Measurements from ENCODE around the gene ACAT2.
"Not testable (repeated sequence)": the region's sequence is repeated elsewhere in the genome, so short reads cannot be mapped to it uniquely, and the experiment has no call there.

The ACAT2 gene

DNA sequence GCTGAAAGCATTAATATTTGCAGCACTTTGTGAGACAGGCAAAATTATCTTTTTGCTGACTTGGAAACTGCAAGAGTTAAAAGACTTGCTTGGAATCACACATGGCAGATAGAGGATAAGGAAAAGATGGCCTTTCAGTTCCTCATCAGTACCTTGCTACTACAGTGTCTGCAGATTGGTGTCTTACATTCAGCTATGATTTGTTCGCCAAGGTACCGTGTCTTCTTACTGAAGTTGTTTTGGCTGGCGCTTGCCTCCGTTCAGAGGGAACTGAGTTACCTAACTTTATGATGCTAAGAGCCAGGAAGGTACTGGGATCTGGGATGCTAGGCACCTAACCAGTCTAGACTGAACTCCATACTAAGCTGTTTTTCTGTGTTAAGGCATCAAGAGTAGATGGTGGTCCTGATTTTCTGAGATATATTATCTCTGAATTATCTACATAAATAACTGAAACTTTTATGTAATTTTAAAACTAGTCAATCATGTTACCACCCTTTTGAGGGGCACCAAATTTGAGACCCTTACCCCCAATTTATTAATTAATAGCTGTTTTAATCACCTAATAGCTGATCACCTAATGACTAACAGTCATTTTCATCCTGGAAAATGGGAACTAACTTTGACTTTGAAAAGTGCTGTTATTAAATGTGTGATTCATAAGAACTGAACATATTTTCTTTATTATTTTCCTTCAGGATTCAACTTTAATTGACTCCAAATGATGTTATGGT is 32.1 kb upstream of the ACAT2 start:
- no peak for DNase-seq

DNA sequence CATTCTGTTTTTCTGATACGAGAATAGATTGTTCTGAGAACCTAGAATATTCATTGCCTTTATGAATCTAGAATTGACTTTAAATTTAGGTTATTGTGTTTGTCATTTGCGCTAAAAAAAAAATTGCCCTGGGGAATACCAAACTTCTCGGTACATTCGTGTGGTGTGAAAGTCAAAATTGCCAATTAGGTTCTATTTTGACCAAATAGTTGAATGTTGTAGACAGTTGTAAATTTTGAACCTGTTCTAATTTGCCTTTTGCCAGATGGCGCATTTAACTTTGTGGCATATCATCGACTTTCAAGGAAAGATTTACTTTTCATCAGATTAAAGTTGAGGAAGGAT is 31.5 kb upstream of the ACAT2 start:
- DNase-seq: no peak

DNA sequence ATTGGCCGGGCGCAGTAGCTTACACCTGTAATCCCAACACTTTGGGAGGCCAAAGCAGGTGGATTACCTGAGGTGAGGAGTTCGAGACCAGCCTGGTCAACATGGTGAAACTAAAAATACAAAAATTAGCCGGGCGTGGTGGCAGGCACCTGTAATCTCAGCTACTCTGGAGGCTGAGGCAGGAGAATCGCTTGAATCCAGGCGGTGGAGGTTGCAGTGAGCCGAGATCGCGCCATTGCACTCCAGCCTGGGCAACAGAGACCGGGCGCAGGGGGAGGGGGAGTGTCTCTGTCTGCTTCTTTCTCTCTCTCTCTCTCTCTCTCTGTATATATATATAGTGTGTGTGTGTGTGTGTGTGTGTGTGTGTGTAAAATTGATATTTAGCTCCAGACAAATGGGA is 29.3 kb upstream of the ACAT2 start:
- not testable (repeated sequence) for DNase-seq

DNA sequence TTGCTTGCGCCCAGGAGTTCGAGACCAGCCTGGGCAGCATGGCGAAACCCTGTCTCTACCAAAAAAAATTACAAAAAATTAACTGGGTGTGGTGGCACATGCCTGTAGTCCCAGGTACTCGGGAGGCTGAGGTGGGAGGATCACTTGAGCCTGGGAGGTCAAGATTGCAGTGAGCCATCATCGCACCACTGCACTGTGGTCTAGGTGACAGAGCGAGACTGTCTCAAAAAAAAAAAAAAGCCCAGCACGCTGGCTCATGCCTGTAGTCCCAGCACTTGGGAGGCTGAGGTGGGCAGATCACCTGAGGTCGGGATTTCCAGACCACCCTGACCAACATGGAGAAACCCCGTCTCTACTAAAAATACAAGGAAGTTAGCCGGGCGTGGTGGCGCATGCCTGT is 28.4 kb upstream of the ACAT2 start:
- not testable (repeated sequence) for DNase-seq

DNA sequence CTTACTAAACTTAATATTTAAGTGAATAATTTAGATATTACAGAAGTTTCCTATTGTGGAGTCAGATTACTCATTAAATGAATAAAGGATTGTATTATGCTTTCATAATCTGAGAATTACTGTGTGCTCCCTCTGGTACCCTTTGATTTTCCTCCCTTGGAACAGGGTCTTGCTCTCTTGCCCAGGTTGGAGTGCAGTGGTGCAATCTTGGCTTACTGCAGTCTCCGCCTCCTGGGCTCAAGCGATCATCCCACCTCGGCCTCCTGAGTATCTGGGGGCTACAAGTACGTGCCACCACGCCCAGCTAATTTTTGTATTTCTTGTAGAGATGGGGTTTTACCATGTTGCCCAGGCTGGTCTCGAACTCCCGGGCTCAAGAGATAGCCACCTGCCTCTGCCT is 24.9 kb upstream of the ACAT2 start:
- no peak for DNase-seq

DNA sequence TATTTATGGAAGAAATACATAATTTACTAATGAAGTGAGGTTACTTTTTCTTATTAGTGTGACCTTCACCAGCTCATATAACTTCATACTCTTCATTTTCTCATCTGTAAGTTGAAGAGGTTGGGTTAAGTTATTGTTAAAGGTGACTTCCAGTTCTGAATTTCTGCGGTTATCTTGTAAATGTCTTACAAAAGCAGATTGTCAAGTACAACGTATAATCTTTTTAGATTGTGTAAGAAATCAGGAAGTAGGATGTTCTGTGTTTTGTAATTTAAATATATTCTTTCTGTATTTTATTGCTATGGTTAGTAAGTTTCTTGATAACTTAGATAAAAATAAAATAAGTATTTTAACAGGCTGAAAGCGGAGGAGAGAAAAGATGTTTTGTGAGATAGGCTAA is 22.5 kb upstream of the ACAT2 start:
- no peak for DNase-seq

DNA sequence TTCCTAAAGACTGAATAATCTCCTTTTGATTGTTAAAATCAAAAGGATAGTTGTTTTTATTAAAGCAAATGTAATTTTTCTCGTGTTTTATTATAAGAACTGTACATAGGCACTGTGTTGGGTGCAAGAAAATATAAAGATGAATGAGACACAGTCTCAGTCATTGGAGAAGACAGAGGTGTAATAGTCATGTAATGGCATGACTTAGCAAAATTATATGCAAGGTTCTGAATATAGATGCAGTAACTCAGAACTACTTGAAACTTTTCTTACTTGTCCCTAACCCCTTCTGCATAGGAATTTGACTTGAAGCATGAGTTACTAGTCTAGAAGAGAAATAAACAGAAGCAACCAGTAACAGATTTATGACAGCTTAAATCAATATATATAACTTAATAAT is 19.7 kb upstream of the ACAT2 start:
- no peak for DNase-seq

DNA sequence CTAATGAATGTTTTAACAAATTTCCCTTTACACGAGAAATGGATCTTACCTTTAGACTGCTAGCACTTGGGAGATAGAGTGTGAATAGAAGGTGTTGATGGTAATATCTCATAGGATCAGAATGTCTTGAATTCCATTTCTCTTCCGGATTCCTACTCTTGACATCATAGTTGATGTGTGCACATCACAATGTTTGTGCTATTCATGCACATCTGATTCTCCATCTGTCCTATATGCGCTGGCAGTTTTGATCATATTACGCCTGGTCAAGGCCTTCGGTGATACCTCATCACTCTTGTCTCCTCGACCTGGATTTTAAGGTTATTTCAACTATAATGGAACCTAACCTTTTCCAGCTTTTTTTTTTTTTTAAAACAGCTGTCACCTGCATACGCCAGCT is 16.8 kb upstream of the ACAT2 start:
- no peak for DNase-seq

DNA sequence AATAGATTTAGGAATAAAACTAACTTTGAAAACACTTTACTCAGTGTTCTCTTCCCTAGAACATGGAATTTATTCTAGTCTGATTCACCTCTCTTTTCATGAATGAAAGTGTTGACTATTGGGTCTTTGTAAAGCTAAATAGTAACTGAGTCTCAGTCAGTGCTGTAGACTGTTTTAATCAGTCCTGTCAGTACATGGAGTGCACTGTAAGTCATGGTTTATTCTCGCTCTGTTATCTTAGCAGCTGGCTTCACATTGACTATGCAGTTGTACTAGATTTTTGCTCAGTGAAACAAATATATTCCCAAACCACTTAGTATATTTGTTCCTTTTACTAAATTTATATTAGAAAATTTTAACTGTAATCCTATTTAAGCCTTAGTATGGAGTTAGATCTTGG is 15.1 kb upstream of the ACAT2 start:
- no peak for DNase-seq

DNA sequence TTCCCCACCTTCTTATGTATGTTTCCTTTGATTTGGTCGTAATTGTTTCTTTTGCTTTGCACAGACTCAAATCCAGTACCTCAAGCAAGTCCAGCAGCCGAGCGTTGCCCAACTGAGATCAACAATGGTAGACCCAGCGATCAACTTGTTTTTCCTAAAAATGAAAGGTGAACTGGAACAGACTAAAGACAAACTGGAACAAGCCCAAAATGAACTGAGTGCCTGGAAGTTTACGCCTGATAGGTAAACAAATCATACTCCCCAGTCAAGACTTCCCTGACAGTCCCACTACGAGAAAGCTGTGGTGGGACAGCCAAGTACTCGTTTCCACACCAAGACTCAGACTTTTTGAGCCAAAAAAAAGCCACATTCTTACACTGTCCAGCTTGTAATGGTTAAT is 13.7 kb upstream of the ACAT2 start:
- not testable (repeated sequence) for DNase-seq

DNA sequence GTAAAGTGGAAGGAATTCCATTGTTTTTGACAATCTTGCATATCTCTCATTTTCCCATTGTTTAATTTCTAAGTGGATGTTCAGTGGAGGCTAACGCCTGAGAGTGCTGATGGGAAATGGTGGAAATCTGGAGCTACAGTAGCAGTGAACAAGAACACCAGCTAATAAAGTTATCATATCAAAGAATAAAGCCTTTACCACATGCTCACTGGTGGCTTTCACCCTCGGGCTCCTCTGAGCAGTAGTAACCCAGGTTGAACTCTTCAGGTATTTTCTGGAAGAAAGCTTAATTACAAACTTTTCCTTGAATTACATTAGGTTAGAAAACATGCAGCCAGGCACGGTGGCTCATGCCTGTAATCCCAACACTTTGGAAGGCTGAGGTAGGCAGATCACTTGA is 10.4 kb upstream of the ACAT2 start:
- DNase-seq: no peak

DNA sequence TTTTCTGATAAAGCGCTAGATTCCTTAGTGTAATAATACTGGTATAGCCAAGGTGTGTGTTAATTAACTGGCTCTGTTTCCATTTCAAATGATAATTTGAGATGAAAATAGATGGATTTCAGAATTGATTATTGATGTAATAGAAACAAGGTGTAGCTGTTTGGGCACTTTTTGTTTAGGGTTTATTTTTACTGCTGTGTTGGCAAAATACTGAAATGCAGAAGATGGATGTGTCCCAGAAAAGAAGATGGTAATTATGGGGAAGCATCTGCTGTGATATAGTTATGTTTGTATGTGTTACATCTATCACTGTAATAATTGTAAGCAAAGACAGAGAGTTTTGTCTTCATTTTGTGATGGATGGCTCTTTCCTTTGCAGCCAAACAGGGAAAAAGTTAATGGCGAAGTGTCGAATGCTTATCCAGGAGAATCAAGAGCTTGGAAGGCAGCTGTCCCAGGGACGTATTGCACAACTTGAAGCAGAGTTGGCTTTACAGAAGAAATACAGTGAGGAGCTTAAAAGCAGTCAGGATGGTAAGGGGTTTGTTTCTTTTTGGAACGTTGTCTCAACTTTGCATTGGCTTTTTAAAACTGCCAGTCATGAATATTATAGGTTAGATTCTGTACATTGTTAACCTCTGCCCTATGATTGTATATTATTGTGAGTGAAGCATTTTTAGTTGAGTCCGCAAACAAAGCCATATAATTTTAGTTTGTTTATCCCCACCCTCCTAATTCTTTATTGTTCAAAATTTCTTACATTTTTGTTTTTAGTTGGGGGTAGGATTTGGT is 8.6 kb upstream of the ACAT2 start:
- no peak for DNase-seq

DNA sequence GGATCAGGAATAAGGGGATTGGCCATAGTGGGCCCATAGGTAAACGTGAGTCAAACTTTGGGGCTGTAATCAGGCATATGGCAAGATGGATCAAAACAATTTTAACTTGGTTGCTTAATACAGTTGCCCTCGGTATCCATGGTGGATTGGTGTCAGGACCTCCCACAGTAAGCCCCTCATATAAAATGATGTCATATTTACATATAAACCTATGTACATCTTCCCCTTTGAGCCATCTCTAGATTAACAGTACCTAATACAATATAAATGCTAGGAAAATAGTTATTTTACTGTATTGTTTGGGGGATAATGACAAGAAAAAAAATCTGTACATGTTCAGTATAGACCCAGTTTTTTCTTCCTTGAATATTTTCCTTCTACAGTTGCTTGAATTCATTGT is 7.4 kb upstream of the ACAT2 start:
- DNase-seq: no peak

DNA sequence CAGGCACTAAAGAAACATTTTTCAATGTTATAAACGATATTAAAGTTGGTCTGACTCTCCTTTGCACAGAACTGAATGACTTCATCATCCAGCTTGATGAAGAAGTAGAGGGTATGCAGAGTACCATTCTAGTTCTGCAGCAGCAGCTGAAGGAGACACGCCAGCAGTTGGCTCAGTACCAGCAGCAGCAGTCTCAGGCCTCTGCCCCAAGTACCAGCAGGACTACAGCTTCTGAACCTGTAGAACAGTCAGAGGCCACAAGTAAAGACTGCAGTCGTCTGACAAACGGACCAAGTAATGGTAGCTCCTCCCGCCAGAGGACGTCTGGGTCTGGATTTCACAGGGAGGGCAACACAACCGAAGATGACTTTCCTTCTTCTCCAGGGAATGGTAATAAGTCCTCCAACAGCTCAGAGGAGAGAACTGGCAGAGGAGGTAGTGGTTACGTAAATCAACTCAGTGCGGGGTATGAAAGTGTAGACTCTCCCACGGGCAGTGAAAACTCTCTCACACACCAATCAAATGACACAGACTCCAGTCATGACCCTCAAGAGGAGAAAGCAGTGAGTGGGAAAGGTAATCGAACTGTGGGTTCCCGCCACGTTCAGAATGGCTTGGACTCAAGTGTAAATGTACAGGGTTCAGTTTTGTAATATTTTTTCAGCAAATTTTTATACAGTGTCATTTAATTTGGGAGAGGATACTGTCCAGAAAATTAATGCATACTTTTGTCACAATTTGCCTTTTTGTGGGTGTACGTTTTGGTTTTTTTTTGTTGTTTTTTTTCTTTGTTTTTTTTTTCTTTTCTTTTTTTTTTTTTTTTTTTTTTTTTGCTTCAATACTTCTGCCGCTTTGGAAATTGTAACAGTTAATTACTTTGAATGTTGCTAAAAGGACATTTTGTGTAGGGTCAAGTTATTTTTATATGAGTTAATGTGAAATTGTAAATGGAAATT is 6.6 kb upstream of the ACAT2 start:
- peak in 12 of 51 donors; percentile 2 to 26 (median 8) for DNase-seq

DNA sequence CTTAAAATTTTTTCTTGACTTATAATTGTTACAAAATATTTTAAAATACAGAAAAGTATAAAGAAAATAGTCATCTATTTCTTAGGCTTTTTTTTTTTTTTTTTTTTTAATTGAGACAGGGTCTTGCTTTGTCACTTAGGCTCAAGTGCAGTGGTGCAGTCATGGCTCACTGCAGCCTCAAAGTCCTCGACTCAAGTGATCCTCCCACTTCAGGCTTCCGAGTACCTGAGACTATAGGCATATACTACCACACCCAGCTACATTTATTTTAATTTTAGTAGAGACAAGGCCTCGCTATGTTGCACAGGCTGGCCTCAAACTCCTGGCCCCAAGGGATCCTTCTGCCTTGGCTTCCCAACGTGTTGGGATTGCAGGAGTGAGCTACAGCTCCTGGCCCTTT is 5.3 kb upstream of the ACAT2 start:
- DNase-seq: no peak

DNA sequence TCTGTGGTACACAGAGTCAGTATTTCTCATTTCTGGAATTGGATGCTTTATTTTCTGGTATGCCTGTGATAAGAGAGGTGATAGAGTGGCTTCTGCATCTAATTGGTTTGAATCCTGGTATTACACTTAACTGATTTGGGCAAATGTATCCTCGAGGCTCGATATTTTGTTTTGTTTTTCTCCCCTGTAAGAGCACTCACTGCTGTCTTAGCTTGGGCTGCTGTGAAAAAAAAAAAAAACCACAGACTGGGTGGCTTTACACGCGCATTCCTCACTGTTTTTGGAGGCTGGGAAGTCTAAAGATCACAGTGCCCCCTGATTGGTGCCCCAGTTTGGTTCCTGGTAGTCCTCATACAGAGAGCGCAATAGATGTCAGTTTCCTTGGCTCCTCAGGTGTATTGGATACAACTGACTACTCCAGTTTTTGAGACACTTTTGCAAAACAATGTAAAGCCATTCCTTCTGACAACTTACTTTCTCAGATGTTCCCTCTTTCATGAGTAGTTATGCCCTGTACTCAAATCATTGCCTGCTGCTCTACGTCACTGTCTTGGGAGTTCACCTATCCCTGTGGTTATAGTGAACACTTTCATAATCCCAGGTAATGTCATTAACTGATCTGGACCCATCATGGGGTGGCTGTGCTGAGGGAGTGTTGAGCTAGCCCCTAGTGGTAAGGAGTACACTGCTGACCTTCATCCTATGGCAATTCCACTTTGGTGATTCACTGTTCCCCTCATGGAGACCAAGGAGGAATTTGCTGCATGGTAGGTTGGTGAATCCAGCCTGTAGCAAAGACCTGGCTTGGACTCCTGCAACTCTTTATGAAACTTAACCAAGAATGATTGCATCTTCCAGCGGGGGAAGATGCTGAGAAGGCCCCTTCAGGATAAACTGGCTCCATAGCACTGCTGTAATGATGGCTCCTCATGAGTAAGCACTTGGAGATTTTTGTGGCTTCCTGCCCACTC is 3.5 kb upstream of the ACAT2 start:
- no peak for DNase-seq

DNA sequence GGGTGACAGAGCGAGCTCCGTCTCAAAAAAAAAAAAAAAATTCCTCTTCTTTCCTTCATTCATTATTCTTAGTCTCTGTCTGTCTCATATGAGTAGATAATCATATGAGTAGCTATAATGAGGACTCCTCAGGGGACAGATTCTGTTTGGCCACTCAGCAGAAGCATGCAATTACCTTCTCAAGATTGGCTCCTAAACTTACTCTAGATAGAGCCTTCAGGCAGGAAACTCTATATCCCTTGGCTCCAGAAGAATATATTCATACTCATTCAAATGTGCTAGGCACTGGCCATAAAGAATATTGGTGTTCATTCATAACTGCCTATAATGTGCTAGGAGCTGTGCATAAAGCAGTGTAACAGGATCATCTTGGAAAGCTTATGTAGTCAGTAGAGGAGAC is 2.2 kb upstream of the ACAT2 start:
- DNase-seq: no peak

DNA sequence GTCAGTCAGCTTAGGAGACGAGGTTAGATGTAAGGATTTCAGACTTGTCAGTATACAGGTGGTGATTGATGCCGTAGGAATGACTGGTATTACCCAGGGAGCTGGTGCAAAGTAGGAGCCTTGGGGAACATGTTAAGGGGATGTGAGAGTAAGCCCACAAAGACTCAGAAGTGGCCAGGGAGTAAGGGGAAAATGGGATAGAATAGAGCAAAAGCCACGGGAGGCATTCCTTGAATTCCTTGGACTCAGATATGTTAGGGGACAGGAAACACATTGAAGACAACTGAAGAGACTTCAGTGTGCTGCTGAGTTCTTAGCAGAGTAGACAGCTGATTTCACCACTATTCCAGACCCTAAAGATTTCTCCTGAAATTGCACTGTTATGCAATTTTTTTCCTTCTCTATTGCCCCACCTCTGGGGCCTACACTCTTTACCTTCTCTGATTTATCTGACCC is 1.2 kb upstream of the ACAT2 start:
- DNase-seq: no peak

DNA sequence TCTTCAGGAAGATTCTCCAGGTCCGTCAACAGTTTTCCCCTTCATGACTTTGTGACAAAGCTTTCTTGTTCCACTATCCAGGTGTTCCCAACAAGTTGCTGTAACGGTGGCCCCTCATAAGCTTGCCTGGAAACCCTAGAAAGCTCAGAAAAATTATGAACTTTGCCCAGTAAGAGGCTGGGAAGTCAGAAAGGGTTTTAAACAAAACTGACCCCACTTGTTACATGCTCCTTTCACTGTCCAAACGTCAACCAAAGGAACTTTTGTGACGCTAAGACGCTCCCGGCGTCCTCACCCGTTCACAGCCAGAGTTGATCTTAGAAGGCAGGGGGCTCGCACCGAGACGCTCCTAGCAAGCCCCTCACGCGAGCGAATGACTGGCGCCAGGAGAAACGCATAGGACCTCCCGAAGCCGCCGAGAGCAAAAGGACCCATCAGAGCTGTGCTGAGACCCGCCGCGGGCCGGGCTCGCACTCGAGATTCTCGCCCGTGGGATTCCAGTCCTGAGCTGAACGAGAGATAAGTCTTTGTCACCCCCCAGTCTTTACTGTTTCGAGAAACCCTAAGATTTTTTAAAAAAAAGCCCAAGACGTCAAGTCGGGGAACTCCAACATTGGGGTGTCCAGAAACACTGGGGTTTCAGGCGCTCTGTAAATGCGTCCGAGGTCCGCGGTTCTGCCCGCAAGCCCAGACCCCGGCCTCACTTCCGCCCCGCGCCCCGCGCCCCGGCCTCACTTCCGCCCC is 544 bp upstream of the ACAT2 start:
- DNase-seq: peak in 21 of 51 donors; percentile 10 to 68 (median 41)

DNA sequence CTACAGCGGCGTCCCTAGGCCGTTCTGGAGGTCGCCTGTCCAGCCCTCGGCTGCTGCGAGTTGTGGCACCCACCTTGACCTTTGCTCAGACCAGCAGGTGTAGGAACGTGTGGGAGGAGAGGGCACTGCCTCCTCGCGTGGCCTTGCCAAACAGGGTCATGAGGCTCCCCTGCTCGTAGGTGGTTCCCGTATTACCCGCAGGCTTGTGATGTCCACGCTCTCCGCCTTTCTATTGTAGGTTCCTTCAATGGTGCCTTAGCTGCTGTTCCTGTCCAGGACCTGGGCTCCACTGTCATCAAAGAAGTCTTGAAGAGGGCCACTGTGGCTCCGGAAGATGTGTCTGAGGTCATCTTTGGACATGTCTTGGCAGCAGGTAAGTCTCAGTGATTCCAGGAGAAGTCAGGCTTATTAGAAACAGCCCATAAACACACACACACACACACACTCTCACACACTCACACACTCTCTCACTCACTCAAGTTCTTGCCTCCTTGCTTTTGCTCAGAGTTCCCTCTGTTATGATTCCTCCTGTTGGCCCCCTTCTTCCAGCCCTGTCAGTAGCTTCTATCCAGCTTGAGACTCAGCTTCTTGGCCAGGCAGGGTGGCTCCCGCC is 942 bp downstream of the ACAT2 start:
- DNase-seq: peak in 10 of 51 donors; percentile 10 to 65 (median 47)
